ENCODE measurements around the gene STXBP4.

- TF ChIP-seq CTCF (IDR thresholded peaks at IDR 0.05) = no peak
- no peak for TF ChIP-seq ZFX (IDR thresholded peaks at IDR 0.05; ENCODE audit: borderline replicate concordance)
Measured at GRCh38 chr17:55140809-55141208, 172.2 kb downstream of the STXBP4 start.
